WTC11 (cell line): Measurements from ENCODE around the gene LHX4. TPM values are rescaled to one million over a fixed set of nuclear protein-coding genes. Genes with fewer than 3 reads are reported as not detected.

Experiments
- ATAC-seq: fragments of 200-7000 bp; cut with Tn5 transposase; 2 replicates; pipeline ENCODE4 v1.10.0; 2021; ENCODE audit warnings: mild to moderate bottlenecking, moderate library complexity
- CTCF ChIA-PET: fragments of 300-600 bp; sonication (Branson Sonifier 250); formaldehyde crosslinking; loops from one replicate; lab custom pipeline; 2021; ENCODE audit warnings: antibody characterized with exemption; lab: Charles Lee
- POLR2A ChIA-PET: fragments of 350-600 bp; sonication (Branson Sonifier 250); formaldehyde crosslinking; loops from one replicate; lab custom pipeline; 2021; ENCODE audit warnings: antibody characterized with exemption; lab: Charles Lee
- DNase-seq: peaks from one replicate; pipeline ENCODE4 v3.0.0; 2021; ENCODE audit warnings: low spot score
- H3K27ac Mint-ChIP-seq: 2 replicates; pipeline ENCODE4 v1.8.0; 2021; ENCODE audit warnings: mixed read lengths
- H3K27me3 Mint-ChIP-seq: 2 replicates; pipeline ENCODE4 v1.8.0; 2021; ENCODE audit warnings: low read depth, mild to moderate bottlenecking, moderate library complexity, mixed read lengths
- H3K36me3 Mint-ChIP-seq: 2 replicates; pipeline ENCODE4 v1.8.0; 2021; ENCODE audit warnings: mixed read lengths
- H3K4me1 Mint-ChIP-seq: 2 replicates; pipeline ENCODE4 v1.8.0; 2022; ENCODE audit warnings: mixed read lengths
- H3K4me3 Mint-ChIP-seq: 2 replicates; pipeline ENCODE4 v1.8.0; 2021; ENCODE audit warnings: mild to moderate bottlenecking, moderate library complexity, mixed read lengths
- H3K9me3 Mint-ChIP-seq: 2 replicates; pipeline ENCODE4 v1.8.0; 2021; ENCODE audit warnings: mixed read lengths
- ESRRA ChIP-seq: sonication (generic); formaldehyde crosslinking; IDR thresholded peaks from 2 replicates; pipeline ENCODE4 v1.8.1; 2022; ENCODE audit warnings: mild to moderate bottlenecking, missing genetic modification reagents, borderline replicate concordance
- GTF2I ChIP-seq: fragments of 250-450 bp; sonication (Bioruptor Pico); conservative IDR thresholded peaks from 2 replicates; pipeline ENCODE4 v1.4.0; 2021; ENCODE audit warnings: mild to moderate bottlenecking
- KAT7 ChIP-seq: sonication (generic); formaldehyde crosslinking; IDR thresholded peaks from 2 replicates; pipeline ENCODE4 v1.8.1; 2023; ENCODE audit warnings: missing genetic modification reagents, mild to moderate bottlenecking, borderline replicate concordance
- NFYB ChIP-seq: sonication (generic); formaldehyde crosslinking; conservative IDR thresholded peaks from 2 replicates; pipeline ENCODE4 v1.8.0; 2022; ENCODE audit warnings: low read depth, missing genetic modification reagents
- RORB ChIP-seq: fragments of 250-450 bp; sonication (Bioruptor Pico); IDR thresholded peaks from 2 replicates; pipeline ENCODE4 v1.9.0; 2021; ENCODE audit warnings: mild to moderate bottlenecking
- SMAD4 ChIP-seq: sonication (generic); formaldehyde crosslinking; IDR thresholded peaks from 2 replicates; pipeline ENCODE4 v1.8.0; 2022; ENCODE audit warnings: mild to moderate bottlenecking, missing genetic modification reagents
- ZNF138 ChIP-seq: sonication (generic); formaldehyde crosslinking; conservative IDR thresholded peaks from 2 replicates; pipeline ENCODE4 v1.8.1; 2022; ENCODE audit warnings: mild to moderate bottlenecking, moderate library complexity, missing genetic modification reagents
- ZNF219 ChIP-seq: sonication (generic); formaldehyde crosslinking; IDR thresholded peaks from 2 replicates; pipeline ENCODE4 v1.8.0; 2023; ENCODE audit warnings: missing genetic modification reagents, mild to moderate bottlenecking, borderline replicate concordance
- ZNF263 ChIP-seq: sonication (generic); formaldehyde crosslinking; IDR thresholded peaks from 2 replicates; pipeline ENCODE4 v1.8.1; 2022; ENCODE audit warnings: low read depth, mild to moderate bottlenecking, moderate library complexity, missing genetic modification reagents
- total RNA-seq: library from RNA; stranded (reverse); gene quantifications from 3 replicates; pipeline ENCODE4 v1.2.3, GENCODE V29; 2021
- TF ChIP-seq, protein P1 (sequence below): sonication (generic); formaldehyde crosslinking; IDR thresholded peaks from 2 replicates; pipeline ENCODE4 v1.8.0; 2022; ENCODE audit warnings: mild to moderate bottlenecking, missing genetic modification reagents
- TF ChIP-seq, protein P2 (sequence below): sonication (generic); formaldehyde crosslinking; IDR thresholded peaks from 2 replicates; pipeline ENCODE4 v1.8.1; 2023; ENCODE audit warnings: mild to moderate bottlenecking, missing genetic modification reagents, moderate library complexity
- TF ChIP-seq, protein P3 (sequence below): sonication (generic); formaldehyde crosslinking; IDR thresholded peaks from 2 replicates; pipeline ENCODE4 v1.8.0; 2022; ENCODE audit warnings: mild to moderate bottlenecking, missing genetic modification reagents
- TF ChIP-seq, protein P4 (sequence below): sonication (generic); formaldehyde crosslinking; IDR thresholded peaks from 2 replicates; pipeline ENCODE4 v1.8.1; 2023; ENCODE audit warnings: mild to moderate bottlenecking, missing genetic modification reagents
- TF ChIP-seq, protein P5 (sequence below): fragments of 250-450 bp; sonication (Bioruptor Pico); IDR thresholded peaks from 2 replicates; pipeline ENCODE4 v1.9.0; 2021; ENCODE audit warnings: mild to moderate bottlenecking, borderline replicate concordance
- TF ChIP-seq, protein P6 (sequence below): sonication (generic); formaldehyde crosslinking; IDR thresholded peaks from 2 replicates; pipeline ENCODE4 v1.8.1; 2022; ENCODE audit warnings: missing genetic modification reagents, borderline replicate concordance

The LHX4 gene
- total RNA-seq, 1 experiment from 2014 or later, result 19.2 TPM

DNA sequence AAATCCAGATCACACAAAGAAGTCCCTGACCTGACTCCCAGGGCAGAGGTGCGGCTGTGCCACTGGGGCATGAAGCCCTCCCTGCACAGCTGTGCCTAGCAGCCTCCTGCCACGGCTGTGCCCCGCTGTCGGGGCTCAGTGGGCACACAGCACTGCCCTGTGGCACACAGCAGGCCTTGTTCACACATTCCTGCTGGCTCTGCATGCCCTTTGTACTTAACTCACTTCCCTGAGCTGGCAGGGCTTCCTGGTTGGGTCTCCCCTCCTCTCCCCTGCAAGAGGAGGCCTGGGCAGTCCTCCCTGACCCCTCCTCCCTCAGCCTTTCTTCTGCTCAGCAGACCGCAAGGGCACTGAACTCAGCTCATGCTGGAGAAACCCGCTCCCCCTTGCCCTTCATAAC is 14.8 kb downstream of the LHX4 start:
- POLR2A ChIA-PET, result interaction anchor here (0.6 to 0.7 kb wide), 2 partner anchors 33 to 195 kb away, joined by 3 to 5 read pairs; no protein-coding TSS in a partner anchor
- no peak overlapping the region for H3K4me3 Mint-ChIP-seq
- H3K4me1 Mint-ChIP-seq, result peaks cover 77% of the 10 kb centered on the region
- no peak overlapping the region for H3K27ac Mint-ChIP-seq
- DNase-seq (no peak), ATAC-seq (no peak)
- H3K36me3 Mint-ChIP-seq, result no peaks in the 10 kb centered on the region
- no peaks in the 10 kb centered on the region for H3K27me3 Mint-ChIP-seq
- CTCF ChIA-PET, result interaction anchor here (1.4 to 2.4 kb wide), 2 partner anchors 13 to 57 kb away, joined by 4 to 13 read pairs; no protein-coding TSS in a partner anchor
- no peaks in the 10 kb centered on the region for H3K9me3 Mint-ChIP-seq
- TF ChIP-seq SMAD4 (CRISPR knock-in tag), result no peak
- TF ChIP-seq, protein P1, sequence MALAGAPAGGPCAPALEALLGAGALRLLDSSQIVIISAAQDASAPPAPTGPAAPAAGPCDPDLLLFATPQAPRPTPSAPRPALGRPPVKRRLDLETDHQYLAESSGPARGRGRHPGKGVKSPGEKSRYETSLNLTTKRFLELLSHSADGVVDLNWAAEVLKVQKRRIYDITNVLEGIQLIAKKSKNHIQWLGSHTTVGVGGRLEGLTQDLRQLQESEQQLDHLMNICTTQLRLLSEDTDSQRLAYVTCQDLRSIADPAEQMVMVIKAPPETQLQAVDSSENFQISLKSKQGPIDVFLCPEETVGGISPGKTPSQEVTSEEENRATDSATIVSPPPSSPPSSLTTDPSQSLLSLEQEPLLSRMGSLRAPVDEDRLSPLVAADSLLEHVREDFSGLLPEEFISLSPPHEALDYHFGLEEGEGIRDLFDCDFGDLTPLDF, result no peak
- TF ChIP-seq, protein P2, sequence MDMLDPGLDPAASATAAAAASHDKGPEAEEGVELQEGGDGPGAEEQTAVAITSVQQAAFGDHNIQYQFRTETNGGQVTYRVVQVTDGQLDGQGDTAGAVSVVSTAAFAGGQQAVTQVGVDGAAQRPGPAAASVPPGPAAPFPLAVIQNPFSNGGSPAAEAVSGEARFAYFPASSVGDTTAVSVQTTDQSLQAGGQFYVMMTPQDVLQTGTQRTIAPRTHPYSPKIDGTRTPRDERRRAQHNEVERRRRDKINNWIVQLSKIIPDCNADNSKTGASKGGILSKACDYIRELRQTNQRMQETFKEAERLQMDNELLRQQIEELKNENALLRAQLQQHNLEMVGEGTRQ, result no peak
- TF ChIP-seq, protein P3, sequence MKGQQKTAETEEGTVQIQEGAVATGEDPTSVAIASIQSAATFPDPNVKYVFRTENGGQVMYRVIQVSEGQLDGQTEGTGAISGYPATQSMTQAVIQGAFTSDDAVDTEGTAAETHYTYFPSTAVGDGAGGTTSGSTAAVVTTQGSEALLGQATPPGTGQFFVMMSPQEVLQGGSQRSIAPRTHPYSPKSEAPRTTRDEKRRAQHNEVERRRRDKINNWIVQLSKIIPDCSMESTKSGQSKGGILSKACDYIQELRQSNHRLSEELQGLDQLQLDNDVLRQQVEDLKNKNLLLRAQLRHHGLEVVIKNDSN (CRISPR knock-in tag), result no peak
- TF ChIP-seq ZNF263 (CRISPR knock-in tag), result peak; percentile 91
- TF ChIP-seq, protein P4, sequence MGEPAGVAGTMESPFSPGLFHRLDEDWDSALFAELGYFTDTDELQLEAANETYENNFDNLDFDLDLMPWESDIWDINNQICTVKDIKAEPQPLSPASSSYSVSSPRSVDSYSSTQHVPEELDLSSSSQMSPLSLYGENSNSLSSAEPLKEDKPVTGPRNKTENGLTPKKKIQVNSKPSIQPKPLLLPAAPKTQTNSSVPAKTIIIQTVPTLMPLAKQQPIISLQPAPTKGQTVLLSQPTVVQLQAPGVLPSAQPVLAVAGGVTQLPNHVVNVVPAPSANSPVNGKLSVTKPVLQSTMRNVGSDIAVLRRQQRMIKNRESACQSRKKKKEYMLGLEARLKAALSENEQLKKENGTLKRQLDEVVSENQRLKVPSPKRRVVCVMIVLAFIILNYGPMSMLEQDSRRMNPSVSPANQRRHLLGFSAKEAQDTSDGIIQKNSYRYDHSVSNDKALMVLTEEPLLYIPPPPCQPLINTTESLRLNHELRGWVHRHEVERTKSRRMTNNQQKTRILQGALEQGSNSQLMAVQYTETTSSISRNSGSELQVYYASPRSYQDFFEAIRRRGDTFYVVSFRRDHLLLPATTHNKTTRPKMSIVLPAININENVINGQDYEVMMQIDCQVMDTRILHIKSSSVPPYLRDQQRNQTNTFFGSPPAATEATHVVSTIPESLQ (CRISPR knock-in tag), result no peak
- TF ChIP-seq, all 79 proteins: peak for 1

DNA sequence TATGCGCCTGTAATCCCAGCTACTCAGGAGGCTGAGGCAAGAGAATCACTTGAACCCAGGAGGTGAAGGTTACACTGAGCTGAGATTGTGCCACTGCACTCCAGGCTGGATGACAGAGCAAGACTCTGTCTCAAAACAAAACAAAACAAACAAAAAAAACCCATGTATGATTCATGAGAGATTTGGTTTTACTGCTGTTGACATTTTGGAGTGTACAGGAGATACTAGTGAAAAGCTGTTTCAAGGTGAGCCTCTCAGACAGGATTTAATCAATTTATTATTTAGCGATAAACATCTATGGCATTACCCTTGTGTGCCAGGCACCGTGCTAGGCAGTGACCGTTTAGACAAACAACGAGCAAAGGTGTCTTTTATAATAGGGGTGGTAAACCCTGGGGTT is 16.5 kb downstream of the LHX4 start:
- Mint-ChIP-seq H3K27ac (no peak overlapping the region), H3K4me3 (no peak overlapping the region), H3K27me3 (no peaks in the 10 kb centered on the region), H3K4me1 (peaks cover 65% of the 10 kb centered on the region), H3K9me3 (no peaks in the 10 kb centered on the region), H3K36me3 (no peaks in the 10 kb centered on the region)
- CTCF ChIA-PET, result interaction anchor here (1.1 to 2.3 kb wide), 3 partner anchors 15 to 169 kb away, joined by 6 to 7 read pairs (median 6); no protein-coding TSS in a partner anchor
- POLR2A ChIA-PET, result no interaction called here
- TF ChIP-seq, protein P5, sequence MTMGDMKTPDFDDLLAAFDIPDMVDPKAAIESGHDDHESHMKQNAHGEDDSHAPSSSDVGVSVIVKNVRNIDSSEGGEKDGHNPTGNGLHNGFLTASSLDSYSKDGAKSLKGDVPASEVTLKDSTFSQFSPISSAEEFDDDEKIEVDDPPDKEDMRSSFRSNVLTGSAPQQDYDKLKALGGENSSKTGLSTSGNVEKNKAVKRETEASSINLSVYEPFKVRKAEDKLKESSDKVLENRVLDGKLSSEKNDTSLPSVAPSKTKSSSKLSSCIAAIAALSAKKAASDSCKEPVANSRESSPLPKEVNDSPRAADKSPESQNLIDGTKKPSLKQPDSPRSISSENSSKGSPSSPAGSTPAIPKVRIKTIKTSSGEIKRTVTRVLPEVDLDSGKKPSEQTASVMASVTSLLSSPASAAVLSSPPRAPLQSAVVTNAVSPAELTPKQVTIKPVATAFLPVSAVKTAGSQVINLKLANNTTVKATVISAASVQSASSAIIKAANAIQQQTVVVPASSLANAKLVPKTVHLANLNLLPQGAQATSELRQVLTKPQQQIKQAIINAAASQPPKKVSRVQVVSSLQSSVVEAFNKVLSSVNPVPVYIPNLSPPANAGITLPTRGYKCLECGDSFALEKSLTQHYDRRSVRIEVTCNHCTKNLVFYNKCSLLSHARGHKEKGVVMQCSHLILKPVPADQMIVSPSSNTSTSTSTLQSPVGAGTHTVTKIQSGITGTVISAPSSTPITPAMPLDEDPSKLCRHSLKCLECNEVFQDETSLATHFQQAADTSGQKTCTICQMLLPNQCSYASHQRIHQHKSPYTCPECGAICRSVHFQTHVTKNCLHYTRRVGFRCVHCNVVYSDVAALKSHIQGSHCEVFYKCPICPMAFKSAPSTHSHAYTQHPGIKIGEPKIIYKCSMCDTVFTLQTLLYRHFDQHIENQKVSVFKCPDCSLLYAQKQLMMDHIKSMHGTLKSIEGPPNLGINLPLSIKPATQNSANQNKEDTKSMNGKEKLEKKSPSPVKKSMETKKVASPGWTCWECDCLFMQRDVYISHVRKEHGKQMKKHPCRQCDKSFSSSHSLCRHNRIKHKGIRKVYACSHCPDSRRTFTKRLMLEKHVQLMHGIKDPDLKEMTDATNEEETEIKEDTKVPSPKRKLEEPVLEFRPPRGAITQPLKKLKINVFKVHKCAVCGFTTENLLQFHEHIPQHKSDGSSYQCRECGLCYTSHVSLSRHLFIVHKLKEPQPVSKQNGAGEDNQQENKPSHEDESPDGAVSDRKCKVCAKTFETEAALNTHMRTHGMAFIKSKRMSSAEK (CRISPR knock-in tag), result no peak
- TF ChIP-seq, protein P4 (CRISPR knock-in tag), result no peak
- no peak for TF ChIP-seq KAT7
- TF ChIP-seq RORB (CRISPR knock-in tag), result no peak
- TF ChIP-seq, protein P6, sequence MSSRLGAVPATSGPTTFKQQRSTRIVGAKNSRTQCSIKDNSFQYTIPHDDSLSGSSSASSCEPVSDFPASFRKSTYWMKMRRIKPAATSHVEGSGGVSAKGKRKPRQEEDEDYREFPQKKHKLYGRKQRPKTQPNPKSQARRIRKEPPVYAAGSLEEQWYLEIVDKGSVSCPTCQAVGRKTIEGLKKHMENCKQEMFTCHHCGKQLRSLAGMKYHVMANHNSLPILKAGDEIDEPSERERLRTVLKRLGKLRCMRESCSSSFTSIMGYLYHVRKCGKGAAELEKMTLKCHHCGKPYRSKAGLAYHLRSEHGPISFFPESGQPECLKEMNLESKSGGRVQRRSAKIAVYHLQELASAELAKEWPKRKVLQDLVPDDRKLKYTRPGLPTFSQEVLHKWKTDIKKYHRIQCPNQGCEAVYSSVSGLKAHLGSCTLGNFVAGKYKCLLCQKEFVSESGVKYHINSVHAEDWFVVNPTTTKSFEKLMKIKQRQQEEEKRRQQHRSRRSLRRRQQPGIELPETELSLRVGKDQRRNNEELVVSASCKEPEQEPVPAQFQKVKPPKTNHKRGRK (CRISPR knock-in tag), result no peak
- TF ChIP-seq ZNF219 (CRISPR knock-in tag), result no peak
- TF ChIP-seq, protein P2, result no peak
- no peak for TF ChIP-seq NFYB (CRISPR knock-in tag)
- no peak for TF ChIP-seq GTF2I (CRISPR knock-in tag)
- TF ChIP-seq ZNF138 (CRISPR knock-in tag), result no peak
- no peak for TF ChIP-seq ESRRA (CRISPR knock-in tag)
- no peak for DNase-seq
- ATAC-seq, result no peak
